Naive thymus-derived CD8-positive, alpha-beta T cell (primary cell): Measurements from ENCODE around the gene HMCN1. TPM values are rescaled to one million over a fixed set of nuclear protein-coding genes. Genes with fewer than 3 reads are reported as not detected.
"Not testable (repeated sequence)": the region's sequence is repeated elsewhere in the genome, so short reads cannot be mapped to it uniquely, and the experiment has no call there.

Source experiments
- ATAC-seq, 2 donors: fragments of 150-1000 bp; cut with Tn5 transposase in 1 of 2; sonication (Bioruptor Pico), chemical (Tn5 transposase) in 1 of 2; 1 replicate in 1 of 2; 2 replicates in 1 of 2; pipeline ENCODE4 v1.10.0; 2021; ENCODE audit warnings: mild to moderate bottlenecking in 2 of 2, moderate library complexity in 2 of 2
- POLR2A ChIA-PET: fragments of 350-600 bp; sonication (Branson Sonifier 250); formaldehyde crosslinking; loops from one replicate; lab custom pipeline; 2021; ENCODE audit warnings: antibody characterized with exemption; lab: Charles Lee
- DNase-seq, 10 donors: peaks; one replicate each; pipeline versions ENCODE4 v3.0.0 to v3.0.0-alpha.2; 2020 to 2022
- H3K27ac Mint-ChIP-seq, 10 donors: one replicate each; pipeline ENCODE4 v1.8.0; 2020 to 2022; ENCODE audit warnings: mild to moderate bottlenecking in 10 of 10, mixed read lengths in 10 of 10, moderate library complexity in 4 of 10, inconsistent platforms in 1 of 10
- H3K27me3 Mint-ChIP-seq, 5 donors: one replicate each; pipeline ENCODE4 v1.8.0; 2021 to 2022; ENCODE audit warnings: mixed read lengths in 5 of 5
- H3K36me3 Mint-ChIP-seq, 3 donors: one replicate each; pipeline ENCODE4 v1.8.0; 2020 to 2022; ENCODE audit warnings: mixed read lengths in 3 of 3, mild to moderate bottlenecking in 2 of 3, inconsistent platforms in 1 of 3
- H3K4me1 Mint-ChIP-seq, 4 donors: one replicate each; pipeline ENCODE4 v1.8.0; 2021 to 2022; ENCODE audit warnings: mixed read lengths in 4 of 4
- H3K4me3 Mint-ChIP-seq, 10 donors: one replicate each; pipeline ENCODE4 v1.8.0; 2020 to 2022; ENCODE audit warnings: mild to moderate bottlenecking in 10 of 10, mixed read lengths in 10 of 10, moderate library complexity in 6 of 10, inconsistent platforms in 1 of 10
- H3K9me3 Mint-ChIP-seq, 9 donors: one replicate each; pipeline ENCODE4 v1.8.0; 2020 to 2022; ENCODE audit warnings: mixed read lengths in 9 of 9, mild to moderate bottlenecking in 3 of 9, inconsistent platforms in 1 of 9, moderate library complexity in 1 of 9
- polyA plus RNA-seq, 3 donors: library from polyadenylated mRNA; unstranded; fragments of 300-500 nt; fragmentation: Illumina TruSeq; gene quantifications; one replicate each; pipeline ENCODE4 v1.2.3, GENCODE V29; 2021
- total RNA-seq, 8 experiments: library from RNA in 2 of 8; stranded (reverse) in 2 of 8; gene quantifications; one replicate each; pipeline ENCODE4 v1.2.3 and lab custom pipeline; 2021 to 2026

HMCN1 gene
- total and polyA plus RNA-seq, 5 experiments from 2014 or later, result 0.14 to 0.26 TPM; not detected in 3

- Mint-ChIP-seq H3K36me3 (peaks cover 0 to 4% (median 2%) of the 10 kb centered on the region in 3 donors), H3K4me3 (no peak overlapping the region), H3K27me3 (peaks cover 3 to 11% (median 9%) of the 10 kb centered on the region in 5 donors), H3K9me3 (no peaks in the 10 kb centered on the region), H3K27ac (no peak overlapping the region), H3K4me1 (no peaks in the 10 kb centered on the region)
- ATAC-seq (no peak), DNase-seq (no peak)
- POLR2A ChIA-PET, result no interaction called here
These were observed 135.4 kb downstream of the HMCN1 start for GRCh38 chr1:185869590-185869989.

- peaks cover 0 to 4% (median 0%) of the 10 kb centered on the region in 3 donors for H3K36me3 Mint-ChIP-seq
- DNase-seq (no peak), ATAC-seq (no peak)
- H3K4me3 Mint-ChIP-seq, result no peak overlapping the region
- H3K4me1 Mint-ChIP-seq, result no peaks in the 10 kb centered on the region
- peaks cover 0 to 3% (median 0%) of the 10 kb centered on the region in 9 donors for H3K9me3 Mint-ChIP-seq
- H3K27ac Mint-ChIP-seq, result no peak overlapping the region
- POLR2A ChIA-PET, result no interaction called here
- H3K27me3 Mint-ChIP-seq, result peaks cover 3 to 11% (median 9%) of the 10 kb centered on the region in 5 donors
These were observed 137.5 kb downstream of the HMCN1 start for GRCh38 chr1:185871627-185872150.

GRCh38 chr1:185874246-185874645 lies 140.1 kb downstream of the HMCN1 start:
- peaks cover 0 to 12% (median 5%) of the 10 kb centered on the region in 5 donors for H3K27me3 Mint-ChIP-seq
- no peak overlapping the region for H3K27ac Mint-ChIP-seq
- POLR2A ChIA-PET, result no interaction called here
- peaks cover 0 to 7% (median 0%) of the 10 kb centered on the region in 9 donors for H3K9me3 Mint-ChIP-seq
- H3K4me1 Mint-ChIP-seq, result no peaks in the 10 kb centered on the region
- no peak overlapping the region for H3K4me3 Mint-ChIP-seq
- H3K36me3 Mint-ChIP-seq, result no peaks in the 10 kb centered on the region
- DNase-seq (no peak), ATAC-seq (no peak)

- Mint-ChIP-seq H3K4me1 (no peaks in the 10 kb centered on the region), H3K27me3 (peaks cover 0 to 20% (median 6%) of the 10 kb centered on the region in 5 donors), H3K27ac (no peak overlapping the region), H3K9me3 (peaks cover 0 to 14% (median 2%) of the 10 kb centered on the region in 9 donors), H3K36me3 (no peaks in the 10 kb centered on the region), H3K4me3 (no peak overlapping the region)
- ATAC-seq, result no peak
- no peak for DNase-seq
- POLR2A ChIA-PET, result no interaction called here
These were observed 146.1 kb downstream of the HMCN1 start for GRCh38 chr1:185880330-185880729.

GRCh38 chr1:185880779-185881333 lies 146.7 kb downstream of the HMCN1 start:
- POLR2A ChIA-PET, result no interaction called here
- no peak overlapping the region for H3K4me3 Mint-ChIP-seq
- ATAC-seq (no peak), DNase-seq (no peak)
- H3K27ac Mint-ChIP-seq, result no peak overlapping the region
- peaks cover 2 to 20% (median 6%) of the 10 kb centered on the region in 5 donors for H3K27me3 Mint-ChIP-seq
- H3K36me3 Mint-ChIP-seq, result no peaks in the 10 kb centered on the region
- H3K4me1 Mint-ChIP-seq, result no peaks in the 10 kb centered on the region
- peaks cover 0 to 14% (median 2%) of the 10 kb centered on the region in 9 donors for H3K9me3 Mint-ChIP-seq

GRCh38 chr1:185886046-185886445 lies 151.9 kb downstream of the HMCN1 start:
- Mint-ChIP-seq H3K36me3 (no peaks in the 10 kb centered on the region), H3K27ac (no peak overlapping the region), H3K4me3 (no peak overlapping the region), H3K27me3 (peaks cover 0 to 6% (median 0%) of the 10 kb centered on the region in 5 donors), H3K9me3 (peaks cover 0 to 6% (median 0%) of the 10 kb centered on the region in 9 donors), H3K4me1 (no peaks in the 10 kb centered on the region)
- DNase-seq, result no peak
- POLR2A ChIA-PET, result no interaction called here
- no peak for ATAC-seq

GRCh38 chr1:185886671-185887070 lies 152.5 kb downstream of the HMCN1 start:
- Mint-ChIP-seq H3K4me3 (no peak overlapping the region), H3K27me3 (peaks cover 0 to 6% (median 0%) of the 10 kb centered on the region in 5 donors), H3K36me3 (no peaks in the 10 kb centered on the region), H3K9me3 (peaks cover 0 to 6% (median 0%) of the 10 kb centered on the region in 9 donors), H3K4me1 (no peaks in the 10 kb centered on the region), H3K27ac (no peak overlapping the region)
- ATAC-seq (no peak), DNase-seq (no peak)
- POLR2A ChIA-PET, result no interaction called here

- H3K36me3 Mint-ChIP-seq, DNase-seq, H3K4me3 Mint-ChIP-seq, ATAC-seq, H3K27ac Mint-ChIP-seq, H3K4me1 Mint-ChIP-seq, POLR2A ChIA-PET, H3K9me3 Mint-ChIP-seq: not testable (repeated sequence)
- peaks cover 0 to 15% (median 2%) of the 10 kb centered on the region in 5 donors for H3K27me3 Mint-ChIP-seq
These were observed 158.7 kb downstream of the HMCN1 start for GRCh38 chr1:185892831-185893403.

- ATAC-seq, result no peak
These were observed 160.6 kb downstream of the HMCN1 start for GRCh38 chr1:185894791-185895190.

GRCh38 chr1:185895208-185895900 lies 161.2 kb downstream of the HMCN1 start:
- H3K27me3 Mint-ChIP-seq, result peaks cover 0 to 21% (median 6%) of the 10 kb centered on the region in 5 donors
- POLR2A ChIA-PET, result no interaction called here
- H3K9me3 Mint-ChIP-seq, result peaks cover 0 to 8% (median 0%) of the 10 kb centered on the region in 9 donors
- DNase-seq (no peak), ATAC-seq (no peak)
- H3K27ac Mint-ChIP-seq, result no peak overlapping the region
- H3K4me1 Mint-ChIP-seq, result no peaks in the 10 kb centered on the region
- H3K36me3 Mint-ChIP-seq, result no peaks in the 10 kb centered on the region
- no peak overlapping the region for H3K4me3 Mint-ChIP-seq

More at GRCh38 chr1:185894791-185895190, 160.6 kb downstream of the HMCN1 start:
- DNase-seq, result no peak
- H3K36me3 Mint-ChIP-seq, result no peaks in the 10 kb centered on the region
- H3K27me3 Mint-ChIP-seq, result peaks cover 0 to 18% (median 6%) of the 10 kb centered on the region in 5 donors
- H3K27ac Mint-ChIP-seq, result no peak overlapping the region
- no peaks in the 10 kb centered on the region for H3K4me1 Mint-ChIP-seq
- H3K9me3 Mint-ChIP-seq, result peaks cover 0 to 8% (median 2%) of the 10 kb centered on the region in 9 donors
- POLR2A ChIA-PET, result no interaction called here
- no peak overlapping the region for H3K4me3 Mint-ChIP-seq

GRCh38 chr1:185896863-185897262 lies 162.7 kb downstream of the HMCN1 start:
- Mint-ChIP-seq H3K36me3 (no peaks in the 10 kb centered on the region), H3K4me1 (no peaks in the 10 kb centered on the region), H3K27ac (no peak overlapping the region), H3K9me3 (peaks cover 0 to 5% (median 0%) of the 10 kb centered on the region in 9 donors), H3K4me3 (no peak overlapping the region), H3K27me3 (peaks cover 0 to 27% (median 6%) of the 10 kb centered on the region in 5 donors)
- DNase-seq (no peak), ATAC-seq (no peak)
- POLR2A ChIA-PET, result no interaction called here

- POLR2A ChIA-PET, result no interaction called here
- ATAC-seq, result no peak
- no peak overlapping the region for H3K4me3 Mint-ChIP-seq
These were observed 172.0 kb downstream of the HMCN1 start for GRCh38 chr1:185906186-185906585.

GRCh38 chr1:185907246-185907645 lies 173.1 kb downstream of the HMCN1 start:
- peaks cover 0 to 3% (median 1%) of the 10 kb centered on the region in 5 donors for H3K27me3 Mint-ChIP-seq
- H3K9me3 Mint-ChIP-seq, result no peaks in the 10 kb centered on the region
- no peak for ATAC-seq
- H3K36me3 Mint-ChIP-seq, result no peaks in the 10 kb centered on the region
- no peaks in the 10 kb centered on the region for H3K4me1 Mint-ChIP-seq
- H3K27ac Mint-ChIP-seq, result no peak overlapping the region
- no peak overlapping the region for H3K4me3 Mint-ChIP-seq
- POLR2A ChIA-PET, result no interaction called here
- no peak for DNase-seq

More at GRCh38 chr1:185906186-185906585, 172.0 kb downstream of the HMCN1 start:
- H3K9me3 Mint-ChIP-seq, result no peaks in the 10 kb centered on the region
- H3K27ac Mint-ChIP-seq, result no peak overlapping the region
- H3K27me3 Mint-ChIP-seq, result peaks cover 0 to 3% (median 1%) of the 10 kb centered on the region in 5 donors
- no peaks in the 10 kb centered on the region for H3K36me3 Mint-ChIP-seq
- DNase-seq, result no peak
- H3K4me1 Mint-ChIP-seq, result no peaks in the 10 kb centered on the region
